Keratinocyte (primary cell): Measurements from ENCODE around the gene PCGF2. TPM values are rescaled to one million over a fixed set of nuclear protein-coding genes. Genes with fewer than 3 reads are reported as not detected.

Experiments used
- DNase-seq: peaks from one replicate; pipeline ENCODE4 v3.0.0-alpha.2; 2011; ENCODE audit warnings: low read depth, missing footprints, low spot score
- FAIRE-seq: peaks from 2 replicates; lab custom pipeline; 2011; peaks lifted over from hg19 to GRCh38; lab: Jason Lieb, UNC
- H2AFZ ChIP-seq: 2 replicates; pipeline ENCODE4 v1.6.0; 2012; ENCODE audit warnings: low read length, control low read depth, inconsistent platforms; ENCODE audit not compliant: control insufficient read depth
- H3K27ac ChIP-seq: 2 replicates; pipeline ENCODE4 v1.5.1; 2011; ENCODE audit warnings: low read length; ENCODE audit not compliant: control insufficient read depth, insufficient read depth
- H3K27me3 ChIP-seq: 3 replicates; pipeline ENCODE4 v1.6.0; 2011; ENCODE audit warnings: low read length; ENCODE audit not compliant: control insufficient read depth, insufficient read depth; ENCODE audit errors: extremely low read depth
- H3K36me3 ChIP-seq, 2 experiments: 2 replicates in 1 of 2; 3 replicates in 1 of 2; pipeline ENCODE4 v1.5.1; 2011; ENCODE audit warnings: low read length in 2 of 2, mild to moderate bottlenecking in 1 of 2; ENCODE audit not compliant: control insufficient read depth in 2 of 2, insufficient read depth in 2 of 2; ENCODE audit errors: extremely low read depth in 1 of 2
- H3K4me1 ChIP-seq: 3 replicates; pipeline ENCODE4 v1.5.1; 2011; ENCODE audit warnings: low read length; ENCODE audit not compliant: control insufficient read depth, insufficient read depth; ENCODE audit errors: extremely low read depth
- H3K4me2 ChIP-seq: 3 replicates; pipeline ENCODE4 v1.6.0; 2011; ENCODE audit warnings: low read depth, low read length; ENCODE audit not compliant: control insufficient read depth, insufficient read depth; ENCODE audit errors: extremely low read depth
- H3K4me3 ChIP-seq, 3 experiments: fragments of 200-600 bp in 1 of 3; sonication (generic) in 1 of 3; 2 replicates in 2 of 3; 3 replicates in 1 of 3; pipeline ENCODE4 v1.5.1; 2011 to 2016; ENCODE audit warnings: low read length in 3 of 3, mild to moderate bottlenecking in 3 of 3, control low read depth in 2 of 3, inconsistent platforms in 1 of 3, low read depth in 1 of 3, mixed read lengths in 1 of 3, mixed run types in 1 of 3, moderate library complexity in 1 of 3; ENCODE audit not compliant: control insufficient read depth in 2 of 3, insufficient read depth in 2 of 3; ENCODE audit errors: extremely low read depth in 1 of 3
- H3K79me2 ChIP-seq: 2 replicates; pipeline ENCODE4 v1.6.0; 2012; ENCODE audit warnings: low read length; ENCODE audit not compliant: control insufficient read depth, insufficient read depth
- H3K9ac ChIP-seq: 3 replicates; pipeline ENCODE4 v1.6.0; 2011; ENCODE audit warnings: low read length; ENCODE audit not compliant: control insufficient read depth, insufficient read depth; ENCODE audit errors: extremely low read depth
- H3K9me1 ChIP-seq: 3 replicates; pipeline ENCODE4 v1.6.0; 2011; ENCODE audit warnings: low read length; ENCODE audit not compliant: control insufficient read depth, insufficient read depth; ENCODE audit errors: extremely low read depth
- H3K9me3 ChIP-seq: 2 replicates; pipeline ENCODE4 v1.5.1; 2012; ENCODE audit warnings: low read depth, low read length; ENCODE audit not compliant: control insufficient read depth
- H4K20me1 ChIP-seq: 3 replicates; pipeline ENCODE4 v1.6.0; 2011; ENCODE audit warnings: low read length; ENCODE audit not compliant: control insufficient read depth, insufficient read depth; ENCODE audit errors: extremely low read depth
- EZH2 ChIP-seq: IDR thresholded peaks from one replicate; pipeline ENCODE4 v1.6.1; 2012; ENCODE audit warnings: inconsistent platforms, mild to moderate bottlenecking, low read length, moderate library complexity
- dilution Hi-C: fragments of 300-500 bp; cut with MboI; formaldehyde crosslinking; loops from one replicate; pipeline ENCODE4 v1.7.0; 2020; ENCODE audit warnings: low sequenced_read_pairs; ENCODE audit not compliant: extremely low pct_ligation_motif_present
- polyA plus RNA-seq, 5 experiments: library from polyadenylated mRNA; depleted of rRNA in 3 of 5; stranded (reverse) in 3 of 5; stranded (forward) in 1 of 5; unstranded in 1 of 5; fragments of >200 nt; gene quantifications; 1 replicate in 1 of 5; 2 replicates in 3 of 5; 3 replicates in 1 of 5; pipeline versions ENCODE4 v1.2.1 to v1.2.3, GENCODE V29; 2011 to 2012; ENCODE audit warnings: missing spikeins in 2 of 5, low read depth in 1 of 5, low replicate concordance in 1 of 5
- TF ChIP-seq, protein P1 (sequence below), 3 experiments: IDR thresholded peaks in 1 of 3; conservative IDR thresholded peaks in 1 of 3; optimal IDR thresholded peaks in 1 of 3; 2 replicates in 2 of 3; 3 replicates in 1 of 3; pipeline versions ENCODE3 to v1.5.1; 2011; ENCODE audit warnings: low read length in 3 of 3, mild to moderate bottlenecking in 3 of 3, moderate library complexity in 2 of 3, control low read depth in 1 of 3, inconsistent platforms in 1 of 3; ENCODE audit not compliant: insufficient read depth in 2 of 3; ENCODE audit errors: extremely low read depth in 1 of 3

PCGF2 gene
- polyA plus RNA-seq, 1 donor (not counting 4 experiments of a cell fraction or from before 2014, with no cell fraction given): 4.1 TPM

DNA sequence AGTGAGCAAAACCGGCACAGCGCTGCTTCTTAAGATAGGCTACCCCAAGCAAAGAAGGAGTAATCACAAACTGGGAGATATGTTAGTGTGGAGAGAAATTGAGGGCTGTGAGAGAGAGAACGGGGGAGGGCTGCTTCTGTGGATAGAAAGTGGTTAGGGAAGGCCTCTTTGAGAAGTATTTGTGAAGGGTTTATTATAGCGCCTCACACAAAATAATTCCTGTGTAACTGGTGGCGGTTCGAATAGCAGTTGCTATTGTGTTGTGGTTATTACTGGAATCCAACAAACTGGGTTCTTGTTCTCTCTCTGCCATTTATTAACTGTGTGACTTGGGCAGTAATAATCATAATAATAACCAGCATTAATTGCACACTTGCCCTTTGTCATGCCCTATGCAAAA, 27.2 kb downstream of the PCGF2 start:
- no peak for FAIRE-seq
- dilution Hi-C loops: no loop called here
- Histone ChIP-seq H4K20me1 (no peaks in the 10 kb centered on the region), H3K79me2 (no peaks in the 10 kb centered on the region), H3K4me2 (no peak overlapping the region), H3K9me3 (no peaks in the 10 kb centered on the region), H3K9ac (no peak overlapping the region), H2AFZ (no peak overlapping the region), H3K4me3 (no peak overlapping the region), H3K4me1 (peaks cover 4% of the 10 kb centered on the region), H3K9me1 (no peaks in the 10 kb centered on the region), H3K36me3 (peaks cover 4 to 21% of the 10 kb centered on the region in 2 experiments), H3K27ac (no peak overlapping the region), H3K27me3 (no peaks in the 10 kb centered on the region)
- TF ChIP-seq, protein P1, sequence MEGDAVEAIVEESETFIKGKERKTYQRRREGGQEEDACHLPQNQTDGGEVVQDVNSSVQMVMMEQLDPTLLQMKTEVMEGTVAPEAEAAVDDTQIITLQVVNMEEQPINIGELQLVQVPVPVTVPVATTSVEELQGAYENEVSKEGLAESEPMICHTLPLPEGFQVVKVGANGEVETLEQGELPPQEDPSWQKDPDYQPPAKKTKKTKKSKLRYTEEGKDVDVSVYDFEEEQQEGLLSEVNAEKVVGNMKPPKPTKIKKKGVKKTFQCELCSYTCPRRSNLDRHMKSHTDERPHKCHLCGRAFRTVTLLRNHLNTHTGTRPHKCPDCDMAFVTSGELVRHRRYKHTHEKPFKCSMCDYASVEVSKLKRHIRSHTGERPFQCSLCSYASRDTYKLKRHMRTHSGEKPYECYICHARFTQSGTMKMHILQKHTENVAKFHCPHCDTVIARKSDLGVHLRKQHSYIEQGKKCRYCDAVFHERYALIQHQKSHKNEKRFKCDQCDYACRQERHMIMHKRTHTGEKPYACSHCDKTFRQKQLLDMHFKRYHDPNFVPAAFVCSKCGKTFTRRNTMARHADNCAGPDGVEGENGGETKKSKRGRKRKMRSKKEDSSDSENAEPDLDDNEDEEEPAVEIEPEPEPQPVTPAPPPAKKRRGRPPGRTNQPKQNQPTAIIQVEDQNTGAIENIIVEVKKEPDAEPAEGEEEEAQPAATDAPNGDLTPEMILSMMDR (optimal IDR thresholded peaks at IDR 0.05 in 1 of 3, IDR thresholded peaks at IDR 0.05 in 1 of 3, conservative IDR thresholded peaks at IDR 0.05 in 1 of 3; ENCODE audit: extremely low read depth in 1 of 3, insufficient read depth in 2 of 3, low read length in 3 of 3): no peak
- TF ChIP-seq EZH2: no peak
- DNase-seq: no peak

DNA sequence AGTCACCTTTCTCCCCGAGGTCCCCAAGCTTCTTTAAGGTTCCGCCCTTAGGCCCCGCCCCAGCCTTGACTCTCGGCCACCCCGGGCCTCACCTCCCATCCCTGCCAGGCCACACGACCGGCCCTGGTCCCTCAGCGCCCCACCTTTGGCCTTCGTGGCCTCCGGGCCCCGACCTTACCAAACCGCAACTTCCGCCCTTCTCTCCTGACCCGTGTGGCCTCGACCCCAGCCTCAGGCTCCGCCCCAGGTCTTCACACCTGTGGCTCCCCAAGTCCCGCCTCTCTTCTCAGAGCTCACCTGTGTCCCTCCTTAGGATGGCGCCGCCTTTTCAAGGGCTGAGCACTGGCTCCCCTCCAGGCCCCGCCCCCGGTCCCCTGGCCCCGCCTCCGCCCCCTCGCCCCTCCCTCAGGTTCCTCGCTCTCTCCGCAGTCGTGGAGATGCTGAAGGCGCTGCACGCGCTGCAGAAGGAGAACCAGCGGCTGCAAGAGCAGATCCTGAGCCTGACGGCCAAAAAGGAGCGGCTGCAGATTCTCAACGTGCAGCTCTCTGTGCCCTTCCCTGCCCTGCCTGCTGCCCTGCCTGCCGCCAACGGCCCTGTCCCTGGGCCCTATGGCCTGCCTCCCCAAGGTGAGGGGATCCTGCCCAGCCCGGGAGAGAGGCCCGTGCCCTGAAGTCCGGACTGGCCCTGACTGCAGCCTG, 28.0 kb downstream of the PCGF2 start:
- H3K9me1 ChIP-seq: no peaks in the 10 kb centered on the region
- no peak overlapping the region for H3K27ac ChIP-seq
- no peaks in the 10 kb centered on the region for H3K9me3 ChIP-seq
- H3K4me1 ChIP-seq: peaks cover 4% of the 10 kb centered on the region
- H3K4me2 ChIP-seq: no peak overlapping the region
- no peaks in the 10 kb centered on the region for H4K20me1 ChIP-seq
- no peaks in the 10 kb centered on the region for H3K79me2 ChIP-seq
- H3K27me3 ChIP-seq: no peaks in the 10 kb centered on the region
- TF ChIP-seq, protein P1 (optimal IDR thresholded peaks at IDR 0.05 in 1 of 3, IDR thresholded peaks at IDR 0.05 in 1 of 3, conservative IDR thresholded peaks at IDR 0.05 in 1 of 3; ENCODE audit: extremely low read depth in 1 of 3, insufficient read depth in 2 of 3, low read length in 3 of 3): no peak
- TF ChIP-seq EZH2: no peak
- no peak overlapping the region for H3K4me3 ChIP-seq
- dilution Hi-C loops: no loop called here
- peaks cover 4 to 21% of the 10 kb centered on the region in 2 experiments for H3K36me3 ChIP-seq
- no peak overlapping the region for H2AFZ ChIP-seq
- no peak for DNase-seq
- no peak overlapping the region for H3K9ac ChIP-seq
- no peak for FAIRE-seq
